ENCODE results near the gene TOR4A.
"Not testable (repeated sequence)": the region's sequence is repeated elsewhere in the genome, so short reads cannot be mapped to it uniquely, and the experiment has no call there.

TOR4A gene

DNA sequence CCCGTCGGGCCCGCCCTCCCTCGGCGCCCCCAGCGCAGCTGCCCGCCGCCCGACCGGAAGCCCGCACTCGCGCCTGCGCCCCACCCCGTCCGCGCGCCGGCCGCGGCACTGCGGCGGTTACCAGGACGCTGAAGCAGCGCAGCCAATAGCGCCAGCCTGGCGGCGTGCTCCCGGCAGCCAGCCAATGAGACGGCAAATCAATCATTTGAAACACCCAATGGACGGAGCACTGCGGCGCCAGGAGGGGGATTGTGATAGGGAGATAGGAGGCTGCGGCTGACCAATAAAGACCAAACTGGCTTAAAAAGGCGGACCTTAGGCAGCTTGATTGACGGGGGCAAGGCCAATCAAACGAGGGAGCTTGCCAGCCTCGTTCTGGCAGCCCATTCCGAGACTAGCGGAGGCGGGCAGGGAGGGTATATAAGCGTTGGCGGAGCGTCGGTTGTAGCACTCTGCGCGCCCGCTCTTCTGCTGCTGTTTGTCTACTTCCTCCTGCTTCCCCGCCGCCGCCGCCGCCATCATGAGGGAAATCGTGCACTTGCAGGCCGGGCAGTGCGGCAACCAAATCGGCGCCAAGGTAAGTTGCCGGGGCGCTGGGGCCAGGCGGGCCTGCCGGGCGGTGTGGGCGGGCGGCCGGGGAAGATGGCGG lies 36.6 kb upstream of the TOR4A start, which contains the start of gene TUBB4B:
TSS of gene TUBB4B (plus strand) at position 447 of the 649 bp plus-strand sequence. CDS start at position 521, 74 bp downstream.
- Histone ChIP-seq H3K4me3 (ENCODE audit: low read length) (peak within 1 kb of the TSS; percentile 83), H3K9ac (ENCODE audit: low read depth, low read length) (peak within 1 kb of the TSS; percentile 89), H3K36me3 (ENCODE audit: insufficient read depth, low read length) (peaks cover 22% of the 10 kb centered on the region), H3K4me1 (ENCODE audit: insufficient read depth, low read length) (peaks cover 20% of the 10 kb centered on the region), H3K27ac (ENCODE audit: low read depth, low read length) (peak within 1 kb of the TSS; percentile 95), H3K27me3 (ENCODE audit: insufficient read depth, low read length) (no peaks in the 10 kb centered on the region), H3K9me3 (ENCODE audit: insufficient read depth, low read depth, low read length) (no peaks in the 10 kb centered on the region)
- under 1% methylated on average over 67 of the region's 67 CpGs for WGBS

DNA sequence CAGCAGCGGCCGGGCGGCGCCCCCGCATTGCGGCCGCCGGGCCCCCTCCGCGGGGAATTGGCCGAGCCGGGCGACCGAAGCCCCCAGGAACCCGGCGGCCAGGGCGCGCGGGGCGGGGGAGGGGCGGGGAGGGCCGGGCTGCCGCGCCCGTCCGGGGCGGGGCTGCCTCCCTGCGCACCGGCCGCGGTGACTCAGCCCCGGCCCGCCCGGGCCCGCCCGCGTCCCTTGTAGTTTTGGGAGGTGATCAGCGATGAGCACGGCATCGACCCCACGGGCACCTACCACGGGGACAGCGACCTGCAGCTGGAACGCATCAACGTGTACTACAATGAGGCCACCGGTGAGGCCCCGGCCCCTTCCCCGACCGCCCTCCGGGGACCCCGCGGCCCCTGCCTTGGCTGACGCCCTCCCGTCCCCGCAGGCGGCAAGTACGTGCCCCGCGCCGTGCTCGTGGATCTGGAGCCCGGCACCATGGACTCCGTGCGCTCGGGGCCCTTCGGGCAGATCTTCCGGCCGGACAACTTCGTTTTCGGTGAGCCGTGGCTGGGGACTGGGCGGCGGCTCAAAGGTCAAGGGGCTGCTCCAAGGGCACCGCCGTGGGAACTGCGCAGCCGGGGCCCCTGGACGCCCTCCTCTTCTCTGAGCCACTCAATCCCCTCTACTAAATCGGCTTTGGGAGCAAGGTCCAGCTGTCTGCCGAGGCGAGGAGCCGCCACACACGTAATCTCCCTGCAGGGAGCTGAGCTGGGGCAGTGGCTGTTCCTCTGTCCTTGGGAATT lies 35.8 kb upstream of the TOR4A start:
- Histone ChIP-seq H3K4me3 (ENCODE audit: low read length) (peak overlapping the region; percentile 81), H3K9me3 (ENCODE audit: insufficient read depth, low read depth, low read length) (no peaks in the 10 kb centered on the region), H3K27ac (ENCODE audit: low read depth, low read length) (peak overlapping the region; percentile 61; the same call in 1 of the 2 replicates), H3K36me3 (ENCODE audit: insufficient read depth, low read length) (peaks cover 22% of the 10 kb centered on the region), H3K9ac (ENCODE audit: low read depth, low read length) (peak overlapping the region; percentile 82), H3K4me1 (ENCODE audit: insufficient read depth, low read length) (peaks cover 19% of the 10 kb centered on the region), H3K27me3 (ENCODE audit: insufficient read depth, low read length) (no peaks in the 10 kb centered on the region)
- 2% methylated on average over 83 of the region's 83 CpGs for WGBS

DNA sequence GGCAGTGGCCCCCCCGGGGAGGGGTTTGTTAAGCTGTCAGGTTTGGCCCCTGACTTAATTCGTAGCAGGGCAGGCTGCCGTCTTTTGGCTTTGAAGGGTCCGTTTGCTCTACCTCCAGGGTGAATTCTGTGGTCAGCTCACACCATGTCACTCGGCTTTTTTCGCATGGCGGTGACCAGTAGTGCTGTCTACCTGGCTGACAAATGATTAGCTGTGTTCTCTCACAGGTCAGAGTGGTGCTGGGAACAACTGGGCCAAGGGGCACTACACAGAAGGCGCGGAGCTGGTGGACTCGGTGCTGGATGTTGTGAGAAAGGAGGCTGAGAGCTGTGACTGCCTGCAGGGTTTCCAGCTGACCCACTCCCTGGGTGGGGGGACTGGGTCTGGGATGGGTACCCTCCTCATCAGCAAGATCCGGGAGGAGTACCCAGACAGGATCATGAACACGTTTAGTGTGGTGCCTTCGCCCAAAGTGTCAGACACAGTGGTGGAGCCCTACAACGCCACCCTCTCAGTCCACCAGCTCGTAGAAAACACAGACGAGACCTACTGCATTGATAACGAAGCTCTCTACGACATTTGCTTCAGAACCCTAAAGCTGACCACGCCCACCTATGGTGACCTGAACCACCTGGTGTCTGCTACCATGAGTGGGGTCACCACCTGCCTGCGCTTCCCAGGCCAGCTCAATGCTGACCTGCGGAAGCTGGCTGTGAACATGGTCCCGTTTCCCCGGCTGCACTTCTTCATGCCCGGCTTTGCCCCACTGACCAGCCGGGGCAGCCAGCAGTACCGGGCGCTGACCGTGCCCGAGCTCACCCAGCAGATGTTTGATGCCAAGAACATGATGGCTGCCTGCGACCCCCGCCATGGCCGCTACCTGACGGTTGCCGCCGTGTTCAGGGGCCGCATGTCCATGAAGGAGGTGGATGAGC lies 35.0 kb upstream of the TOR4A start:
- H3K9ac ChIP-seq (ENCODE audit: low read depth, low read length) = peak overlapping the region; percentile 82
- peak overlapping the region; percentile 81 for H3K4me3 ChIP-seq (ENCODE audit: low read length)
- peaks cover 14% of the 10 kb centered on the region for H3K4me1 ChIP-seq (ENCODE audit: insufficient read depth, low read length)
- 85% methylated on average over 36 of the region's 36 CpGs for WGBS
- peaks cover 22% of the 10 kb centered on the region for H3K36me3 ChIP-seq (ENCODE audit: insufficient read depth, low read length)
- H3K27ac ChIP-seq (ENCODE audit: low read depth, low read length) = no peak overlapping the region
- H3K27me3 ChIP-seq (ENCODE audit: insufficient read depth, low read length) = no peaks in the 10 kb centered on the region
- H3K9me3 ChIP-seq (ENCODE audit: insufficient read depth, low read depth, low read length) = no peaks in the 10 kb centered on the region

DNA sequence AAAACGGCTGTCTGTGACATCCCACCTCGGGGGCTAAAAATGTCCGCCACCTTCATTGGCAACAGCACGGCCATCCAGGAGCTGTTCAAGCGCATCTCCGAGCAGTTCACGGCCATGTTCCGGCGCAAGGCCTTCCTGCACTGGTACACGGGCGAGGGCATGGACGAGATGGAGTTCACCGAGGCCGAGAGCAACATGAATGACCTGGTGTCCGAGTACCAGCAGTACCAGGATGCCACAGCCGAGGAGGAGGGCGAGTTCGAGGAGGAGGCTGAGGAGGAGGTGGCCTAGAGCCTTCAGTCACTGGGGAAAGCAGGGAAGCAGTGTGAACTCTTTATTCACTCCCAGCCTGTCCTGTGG lies 34.3 kb upstream of the TOR4A start:
- peaks cover 22% of the 10 kb centered on the region for H3K36me3 ChIP-seq (ENCODE audit: insufficient read depth, low read length)
- not testable (repeated sequence) for H3K9me3 ChIP-seq (ENCODE audit: insufficient read depth, low read depth, low read length); H3K9ac ChIP-seq (ENCODE audit: low read depth, low read length); H3K27ac ChIP-seq (ENCODE audit: low read depth, low read length); H3K27me3 ChIP-seq (ENCODE audit: insufficient read depth, low read length)
- H3K4me1 ChIP-seq (ENCODE audit: insufficient read depth, low read length) = peaks cover 14% of the 10 kb centered on the region
- peak overlapping the region; percentile 9; the same call in 1 of the 2 replicates for H3K4me3 ChIP-seq (ENCODE audit: low read length)
- WGBS = 95% methylated on average over 18 of the region's 18 CpGs

DNA sequence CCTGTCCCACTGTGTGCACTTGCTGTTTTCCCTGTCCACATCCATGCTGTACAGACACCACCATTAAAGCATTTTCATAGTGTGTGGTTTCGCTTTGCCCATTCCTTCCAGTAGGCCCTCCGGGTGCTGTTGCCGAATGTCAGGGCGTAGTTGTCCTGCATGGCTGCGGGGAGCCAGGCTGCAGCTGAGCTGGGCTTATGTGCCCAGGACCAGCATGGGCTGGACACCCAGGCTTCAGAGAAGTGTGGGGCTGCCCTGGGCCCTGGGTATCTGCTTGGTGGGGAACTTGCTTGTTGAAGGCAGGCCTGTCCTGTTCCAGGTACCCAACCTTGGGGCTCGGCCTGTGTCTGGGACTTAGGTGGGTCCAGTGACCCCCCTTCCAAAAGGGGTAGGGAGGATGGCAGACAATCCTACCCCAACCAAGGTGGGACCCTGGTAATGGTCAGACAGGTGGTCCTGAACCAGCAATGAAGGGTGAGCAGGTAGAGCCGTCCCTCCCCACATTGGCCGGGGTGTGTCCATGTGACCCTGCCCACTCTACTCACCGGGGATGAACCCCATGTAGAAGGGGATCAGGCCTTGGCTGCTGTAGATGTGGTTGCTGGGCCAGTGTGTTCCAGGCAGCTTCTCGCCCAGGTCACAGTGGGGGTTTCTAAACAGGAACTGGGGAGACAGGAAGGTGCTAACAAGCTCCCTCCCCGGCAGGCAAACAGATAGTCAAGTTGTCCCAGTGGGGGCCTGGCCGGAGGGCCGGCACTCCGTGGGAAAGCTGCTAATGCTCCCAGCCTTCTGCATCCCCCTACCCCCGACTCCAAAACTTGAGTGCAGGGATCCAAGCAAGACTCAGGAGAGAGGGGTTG lies 33.7 kb upstream of the TOR4A start:
- H3K9ac ChIP-seq (ENCODE audit: low read depth, low read length) = peak overlapping the region; percentile 18; the same call in 1 of the 2 replicates
- 61% methylated on average over 15 of the region's 15 CpGs for WGBS
- peaks cover 14% of the 10 kb centered on the region for H3K4me1 ChIP-seq (ENCODE audit: insufficient read depth, low read length)
- H3K36me3 ChIP-seq (ENCODE audit: insufficient read depth, low read length) = peaks cover 22% of the 10 kb centered on the region
- peak overlapping the region; percentile 18; the same call in 1 of the 2 replicates for H3K27ac ChIP-seq (ENCODE audit: low read depth, low read length)
- no peaks in the 10 kb centered on the region for H3K9me3 ChIP-seq (ENCODE audit: insufficient read depth, low read depth, low read length)
- no peaks in the 10 kb centered on the region for H3K27me3 ChIP-seq (ENCODE audit: insufficient read depth, low read length)
- H3K4me3 ChIP-seq (ENCODE audit: low read length) = peak overlapping the region; percentile 9; the same call in 1 of the 2 replicates

DNA sequence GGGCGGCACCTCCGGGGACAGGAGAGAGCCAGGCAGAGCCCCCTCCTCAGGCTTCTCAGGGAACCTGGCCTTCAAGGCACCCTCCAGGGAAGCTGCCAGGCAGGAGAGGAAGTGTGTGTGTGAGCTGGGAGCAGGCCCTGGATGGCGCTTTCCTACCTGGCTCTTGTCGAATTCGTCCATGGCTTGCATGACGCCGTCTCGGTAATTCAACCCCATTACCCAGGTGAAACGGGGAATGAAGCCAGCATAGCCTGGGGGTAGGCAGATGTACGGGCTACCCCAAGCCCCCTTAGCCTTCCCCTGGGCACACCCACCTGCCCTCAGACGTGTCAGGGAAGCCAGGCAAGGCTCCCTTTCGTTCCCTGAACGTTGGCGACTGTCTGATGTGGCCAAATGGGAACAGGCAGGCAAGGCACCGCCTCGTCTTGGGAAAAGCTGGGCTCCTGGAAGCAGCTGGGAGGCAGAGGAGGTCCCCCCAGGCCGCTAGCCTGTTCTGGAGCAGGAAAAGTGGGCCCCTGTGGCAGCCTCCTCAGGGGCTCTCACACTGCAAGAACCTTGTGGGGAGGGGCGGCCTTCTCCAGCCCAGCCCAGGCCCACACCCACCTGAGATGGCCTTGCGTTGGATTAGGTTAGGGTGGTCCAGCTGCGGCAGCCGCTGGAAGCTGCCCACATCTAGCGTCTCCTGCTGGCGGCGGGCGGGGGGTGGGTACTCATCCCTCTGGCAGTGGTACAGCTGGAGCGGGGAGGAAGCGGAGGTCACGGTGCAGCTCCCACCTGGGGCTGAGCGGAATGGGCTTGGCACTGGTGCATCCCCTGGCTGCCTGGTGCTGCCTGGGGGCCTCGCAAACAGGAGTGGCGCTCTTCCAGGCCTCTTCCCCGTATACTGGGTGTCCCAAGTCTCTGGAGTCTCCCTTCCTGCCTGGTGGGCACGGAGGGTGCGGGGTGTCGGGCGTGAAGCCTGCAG lies 32.8 kb upstream of the TOR4A start:
- WGBS = 66% methylated on average over 36 of the region's 36 CpGs
- Histone ChIP-seq H3K36me3 (ENCODE audit: insufficient read depth, low read length) (peaks cover 22% of the 10 kb centered on the region), H3K4me1 (ENCODE audit: insufficient read depth, low read length) (peaks cover 14% of the 10 kb centered on the region), H3K9ac (ENCODE audit: low read depth, low read length) (peak overlapping the region; percentile 18; the same call in 1 of the 2 replicates), H3K27ac (ENCODE audit: low read depth, low read length) (peak overlapping the region; percentile 27; the same call in 1 of the 2 replicates), H3K9me3 (ENCODE audit: insufficient read depth, low read depth, low read length) (no peaks in the 10 kb centered on the region), H3K27me3 (ENCODE audit: insufficient read depth, low read length) (no peaks in the 10 kb centered on the region), H3K4me3 (ENCODE audit: low read length) (no peak overlapping the region)

DNA sequence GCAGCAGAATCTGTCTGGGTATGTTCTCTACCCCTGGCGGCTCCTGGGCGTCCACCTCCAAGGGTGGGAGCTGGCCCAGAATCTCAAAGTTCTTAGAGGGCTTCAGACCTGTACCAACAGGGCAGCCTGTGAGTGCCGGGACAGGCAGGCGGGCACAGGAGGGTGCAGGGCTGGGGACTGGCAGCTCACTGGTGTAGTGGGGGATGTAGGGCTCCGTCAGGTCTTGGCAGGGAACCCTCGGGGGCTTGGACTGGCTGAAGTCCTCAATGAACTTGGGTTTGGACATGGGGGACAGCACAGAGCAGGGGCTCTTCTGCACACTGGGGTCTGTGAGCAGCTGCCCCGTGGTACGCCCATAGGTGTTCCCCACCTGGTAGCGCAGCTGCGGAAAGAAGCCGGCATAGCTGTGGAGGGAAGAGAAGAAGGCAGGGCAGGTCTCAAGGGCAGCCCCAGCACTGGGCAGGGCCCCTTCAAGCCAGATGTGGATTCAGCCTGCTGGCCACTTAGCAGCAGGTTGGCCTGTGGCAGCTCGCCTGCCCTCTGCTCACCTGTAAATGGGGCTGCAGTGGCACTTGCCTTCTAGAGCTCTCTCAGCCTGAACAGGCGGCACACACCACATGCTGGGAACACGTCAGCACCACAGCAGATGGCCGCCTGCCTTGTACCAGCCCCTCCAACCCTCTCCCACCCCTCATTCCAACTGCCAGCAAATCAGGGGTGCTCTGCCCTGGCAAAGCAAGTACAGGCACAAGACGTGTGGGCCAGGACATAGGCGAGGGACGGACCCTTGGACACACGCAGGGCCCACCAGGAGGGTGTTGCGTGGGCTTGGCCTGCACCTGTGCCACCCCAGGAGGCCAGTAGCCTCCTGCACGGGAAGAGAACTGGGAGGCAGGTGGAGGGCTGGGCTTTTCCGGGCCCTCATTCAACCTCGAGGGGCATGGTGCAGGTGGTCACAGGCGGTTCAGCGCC lies 31.8 kb upstream of the TOR4A start:
- 91% methylated on average over 25 of the region's 25 CpGs for WGBS

DNA sequence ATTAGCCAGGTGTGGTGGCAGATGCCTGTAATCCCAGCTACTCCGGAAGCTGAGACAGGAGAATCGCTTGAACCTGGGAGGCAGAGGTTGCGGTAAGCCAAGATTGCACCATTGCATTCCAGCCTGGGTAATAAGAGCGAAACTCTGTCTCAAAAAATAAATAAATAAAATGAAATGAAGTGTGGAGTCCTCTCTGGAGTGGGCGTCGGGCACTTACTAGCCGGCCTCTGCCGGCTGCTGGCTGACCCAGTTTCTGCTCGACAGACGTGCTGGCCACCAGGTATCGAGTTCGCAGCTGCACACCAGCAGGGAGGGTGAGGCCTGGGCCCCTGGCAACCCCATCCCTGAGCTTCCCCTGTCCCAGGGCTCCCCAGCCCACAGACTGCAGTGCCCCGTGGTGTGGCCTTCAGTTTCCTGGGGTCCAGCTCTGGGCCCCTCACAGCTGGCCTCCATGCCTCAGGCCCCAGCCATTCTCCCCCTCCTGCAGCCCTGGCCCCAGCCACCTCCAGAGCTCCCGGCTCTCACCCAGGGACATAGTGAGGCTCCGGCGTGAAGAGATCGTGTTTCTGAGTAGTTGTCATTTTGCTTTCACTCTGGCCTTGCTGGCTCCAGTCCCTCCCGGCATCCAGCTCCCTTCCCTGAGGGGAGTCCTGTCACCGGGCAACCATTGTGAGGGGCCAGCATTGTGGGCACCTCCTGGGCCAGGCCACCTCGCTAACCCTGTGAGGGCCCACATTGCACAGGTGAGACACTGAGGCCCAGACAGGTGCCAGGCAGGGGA lies 30.2 kb upstream of the TOR4A start:
- Histone ChIP-seq H3K9me3 (ENCODE audit: insufficient read depth, low read depth, low read length) (no peaks in the 10 kb centered on the region), H3K4me3 (ENCODE audit: low read length) (no peak overlapping the region), H3K36me3 (ENCODE audit: insufficient read depth, low read length) (peaks cover 17% of the 10 kb centered on the region), H3K27ac (ENCODE audit: low read depth, low read length) (no peak overlapping the region), H3K9ac (ENCODE audit: low read depth, low read length) (0 out of 2 replicates have a peak overlapping the region, but pooled peaks have one; percentile 19), H3K4me1 (ENCODE audit: insufficient read depth, low read length) (peaks cover 11% of the 10 kb centered on the region), H3K27me3 (ENCODE audit: insufficient read depth, low read length) (no peaks in the 10 kb centered on the region; the same call in 1 of the 2 replicates)
- WGBS = 81% methylated on average over 20 of the region's 20 CpGs

More for the DNA sequence above, 31.8 kb upstream of the TOR4A start:
- H3K4me3 ChIP-seq (ENCODE audit: low read length) = no peak overlapping the region
- peaks cover 22% of the 10 kb centered on the region for H3K36me3 ChIP-seq (ENCODE audit: insufficient read depth, low read length)
- peaks cover 14% of the 10 kb centered on the region for H3K4me1 ChIP-seq (ENCODE audit: insufficient read depth, low read length)
- no peak overlapping the region for H3K9ac ChIP-seq (ENCODE audit: low read depth, low read length)
- H3K27me3 ChIP-seq (ENCODE audit: insufficient read depth, low read length) = no peaks in the 10 kb centered on the region; the same call in 1 of the 2 replicates
- no peaks in the 10 kb centered on the region for H3K9me3 ChIP-seq (ENCODE audit: insufficient read depth, low read depth, low read length)
- no peak overlapping the region for H3K27ac ChIP-seq (ENCODE audit: low read depth, low read length)
